Loucy (cell line): ENCODE measurements around the gene CDC14A.

Experiments used
- H2AFZ ChIP-seq: fragments of 200-600 bp; sonication (generic); 2 replicates; pipeline ENCODE4 v1.6.0; 2016; ENCODE audit warnings: antibody characterized with exemption, mild to moderate bottlenecking, low read length, moderate library complexity
- H3F3A ChIP-seq: fragments of 200-600 bp; 2 replicates; pipeline ENCODE4 v1.6.0; 2016; ENCODE audit warnings: antibody characterized with exemption, low read depth, mild to moderate bottlenecking
- H3K27me3 ChIP-seq: fragments of 200-600 bp; sonication (generic); 2 replicates; pipeline ENCODE4 v1.6.1; 2014; ENCODE audit warnings: low read length, mild to moderate bottlenecking; ENCODE audit not compliant: insufficient read depth, poor library complexity, severe bottlenecking
- H3K36me3 ChIP-seq: fragments of 200-600 bp; sonication (generic); 2 replicates; pipeline ENCODE4 v1.6.1; 2016; ENCODE audit warnings: low read length; ENCODE audit not compliant: insufficient read depth
- H3K4me1 ChIP-seq: fragments of 200-600 bp; sonication (generic); 2 replicates; pipeline ENCODE4 v1.5.1; 2014; ENCODE audit warnings: low read length, mild to moderate bottlenecking; ENCODE audit not compliant: insufficient read depth, poor library complexity, severe bottlenecking
- H3K4me2 ChIP-seq: fragments of 200-600 bp; sonication (generic); 2 replicates; pipeline ENCODE4 v1.6.0; 2014; ENCODE audit warnings: antibody characterized with exemption, low read length, low read depth, mild to moderate bottlenecking; ENCODE audit not compliant: poor library complexity, severe bottlenecking
- H3K4me3 ChIP-seq: fragments of 200-600 bp; sonication (generic); 2 replicates; pipeline ENCODE4 v1.5.1; 2014; ENCODE audit warnings: low read length, mild to moderate bottlenecking, mixed read lengths; ENCODE audit not compliant: poor library complexity, severe bottlenecking
- H3K79me2 ChIP-seq: fragments of 200-600 bp; sonication (generic); 2 replicates; pipeline ENCODE4 v1.6.1; 2014; ENCODE audit warnings: low read length; ENCODE audit not compliant: insufficient read depth
- H3K9ac ChIP-seq: fragments of 200-600 bp; sonication (generic); 2 replicates; pipeline ENCODE4 v1.6.0; 2014; ENCODE audit warnings: mild to moderate bottlenecking, low read depth, low read length, moderate library complexity; ENCODE audit not compliant: poor library complexity, severe bottlenecking
- H3K9me2 ChIP-seq: fragments of 200-600 bp; sonication (generic); replicated peaks from 2 replicates; pipeline ENCODE4 v1.6.1; 2016; ENCODE audit warnings: low read depth, low read length, mixed read lengths
- H3K9me3 ChIP-seq: fragments of 200-600 bp; sonication (generic); 2 replicates; pipeline ENCODE4 v1.6.1; 2014; ENCODE audit warnings: mild to moderate bottlenecking, antibody characterized with exemption, low read length, low read depth; ENCODE audit not compliant: insufficient read depth
- H4K20me1 ChIP-seq: fragments of 200-600 bp; sonication (generic); 2 replicates; pipeline ENCODE4 v1.6.0; 2014; ENCODE audit warnings: antibody characterized with exemption, low read length, mild to moderate bottlenecking; ENCODE audit not compliant: insufficient read depth, poor library complexity, severe bottlenecking
- EZH2phosphoT487 ChIP-seq: fragments of 200-600 bp; IDR thresholded peaks from 2 replicates; pipeline ENCODE4 v1.6.1; 2018; ENCODE audit warnings: antibody characterized with exemption, mild to moderate bottlenecking, moderate library complexity, borderline replicate concordance
- TF ChIP-seq, protein P1 (sequence below): fragments of 200-600 bp; sonication (generic); conservative IDR thresholded peaks from 2 replicates; pipeline ENCODE4 v1.5.1; 2014; ENCODE audit warnings: mild to moderate bottlenecking, antibody characterized with exemption, low read length

CDC14A gene

DNA sequence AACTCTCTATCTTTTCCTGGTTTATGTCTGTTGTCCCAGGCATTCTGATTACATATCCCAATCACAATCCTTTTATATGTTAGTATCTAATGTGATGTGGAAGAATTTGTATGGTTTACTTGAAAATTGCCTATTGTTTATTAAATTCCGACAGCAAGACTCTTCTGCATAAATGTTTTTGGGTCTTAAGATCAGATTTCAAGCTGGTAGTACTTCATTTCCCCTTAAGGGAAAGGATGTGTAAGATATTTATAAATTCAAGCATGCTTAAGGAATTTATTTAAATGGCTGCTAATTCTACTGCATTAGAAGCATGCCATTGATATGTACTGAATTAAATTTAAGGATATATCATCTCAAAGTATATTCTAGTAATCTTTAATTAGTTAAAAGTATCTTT lies 165.2 kb downstream of the CDC14A start:
- no peaks in the 10 kb centered on the region for H4K20me1 ChIP-seq
- H3K4me3 ChIP-seq, result peak overlapping the region; percentile 21
- H3K4me2 ChIP-seq, result peak overlapping the region; percentile 54
- no peaks in the 10 kb centered on the region for H3K9me3 ChIP-seq
- no peaks in the 10 kb centered on the region for H3K27me3 ChIP-seq
- no peak overlapping the region for H3K9ac ChIP-seq
- peaks cover 28% of the 10 kb centered on the region for H3K4me1 ChIP-seq
- H3K9me2 ChIP-seq, result no peaks in the 10 kb centered on the region
- H3F3A ChIP-seq, result no peaks in the 10 kb centered on the region
- TF ChIP-seq, protein P1, sequence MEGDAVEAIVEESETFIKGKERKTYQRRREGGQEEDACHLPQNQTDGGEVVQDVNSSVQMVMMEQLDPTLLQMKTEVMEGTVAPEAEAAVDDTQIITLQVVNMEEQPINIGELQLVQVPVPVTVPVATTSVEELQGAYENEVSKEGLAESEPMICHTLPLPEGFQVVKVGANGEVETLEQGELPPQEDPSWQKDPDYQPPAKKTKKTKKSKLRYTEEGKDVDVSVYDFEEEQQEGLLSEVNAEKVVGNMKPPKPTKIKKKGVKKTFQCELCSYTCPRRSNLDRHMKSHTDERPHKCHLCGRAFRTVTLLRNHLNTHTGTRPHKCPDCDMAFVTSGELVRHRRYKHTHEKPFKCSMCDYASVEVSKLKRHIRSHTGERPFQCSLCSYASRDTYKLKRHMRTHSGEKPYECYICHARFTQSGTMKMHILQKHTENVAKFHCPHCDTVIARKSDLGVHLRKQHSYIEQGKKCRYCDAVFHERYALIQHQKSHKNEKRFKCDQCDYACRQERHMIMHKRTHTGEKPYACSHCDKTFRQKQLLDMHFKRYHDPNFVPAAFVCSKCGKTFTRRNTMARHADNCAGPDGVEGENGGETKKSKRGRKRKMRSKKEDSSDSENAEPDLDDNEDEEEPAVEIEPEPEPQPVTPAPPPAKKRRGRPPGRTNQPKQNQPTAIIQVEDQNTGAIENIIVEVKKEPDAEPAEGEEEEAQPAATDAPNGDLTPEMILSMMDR, result no peak
- TF ChIP-seq EZH2phosphoT487, result no peak
- no peak overlapping the region for H2AFZ ChIP-seq
- no peaks in the 10 kb centered on the region for H3K79me2 ChIP-seq
- no peaks in the 10 kb centered on the region for H3K36me3 ChIP-seq

DNA sequence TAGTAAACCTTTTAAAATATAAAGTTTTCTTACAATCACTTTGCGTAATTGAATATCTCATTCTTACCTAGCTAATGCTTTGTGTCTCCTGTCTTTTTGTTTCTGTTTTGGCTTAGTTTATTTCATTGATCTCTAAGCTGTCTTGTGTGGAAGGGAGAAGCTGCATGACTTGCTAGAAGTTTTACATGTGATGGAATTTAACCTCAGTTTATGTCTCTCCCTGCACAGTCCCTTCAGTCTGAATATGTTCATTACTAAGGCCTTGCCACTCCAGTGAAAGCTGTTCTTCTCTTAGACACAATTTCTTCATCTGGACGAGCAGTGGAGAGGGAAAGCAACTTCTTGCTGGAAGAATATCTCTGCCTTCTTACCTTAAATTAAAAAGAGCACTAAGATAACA lies 165.7 kb downstream of the CDC14A start:
- Histone ChIP-seq H3K4me2 (no peak overlapping the region), H3K9me3 (no peaks in the 10 kb centered on the region), H3K9ac (no peak overlapping the region), H4K20me1 (no peaks in the 10 kb centered on the region), H3K4me3 (no peak overlapping the region), H3K36me3 (no peaks in the 10 kb centered on the region), H3F3A (no peaks in the 10 kb centered on the region), H3K79me2 (no peaks in the 10 kb centered on the region), H3K27me3 (no peaks in the 10 kb centered on the region), H2AFZ (no peak overlapping the region), H3K9me2 (no peaks in the 10 kb centered on the region), H3K4me1 (peaks cover 28% of the 10 kb centered on the region)
- TF ChIP-seq, protein P1, result no peak
- TF ChIP-seq EZH2phosphoT487, result no peak

- no peaks in the 10 kb centered on the region for H3K79me2 ChIP-seq
- no peaks in the 10 kb centered on the region for H3K36me3 ChIP-seq
- TF ChIP-seq EZH2phosphoT487, result no peak
- TF ChIP-seq, protein P1, result no peak
- H3F3A ChIP-seq, result no peaks in the 10 kb centered on the region
- no peaks in the 10 kb centered on the region for H3K27me3 ChIP-seq
- H3K9me3 ChIP-seq, result no peaks in the 10 kb centered on the region
- H3K4me2 ChIP-seq, result no peak overlapping the region
- H3K4me1 ChIP-seq, result no peaks in the 10 kb centered on the region
- no peak overlapping the region for H3K9ac ChIP-seq
- no peaks in the 10 kb centered on the region for H4K20me1 ChIP-seq
- H3K9me2 ChIP-seq, result no peaks in the 10 kb centered on the region
- no peak overlapping the region for H2AFZ ChIP-seq
- H3K4me3 ChIP-seq, result no peak overlapping the region
Measured at GRCh38 chr1:100523038-100523652, 170.8 kb downstream of the CDC14A start.
